Stimulated activated CD8-positive, alpha-beta memory T cell treated with anti-CD3 and anti-CD28 coated beads, Interleukin-15, amount 100 ng/mL, for 4 hours (primary cell): ENCODE results near the gene FOSB.

Experiments
- DNase-seq, 2 donors: peaks; one replicate each; pipeline ENCODE4 v3.0.0-alpha.2; 2020; ENCODE audit warnings: low read depth in 2 of 2

The FOSB gene

DNA sequence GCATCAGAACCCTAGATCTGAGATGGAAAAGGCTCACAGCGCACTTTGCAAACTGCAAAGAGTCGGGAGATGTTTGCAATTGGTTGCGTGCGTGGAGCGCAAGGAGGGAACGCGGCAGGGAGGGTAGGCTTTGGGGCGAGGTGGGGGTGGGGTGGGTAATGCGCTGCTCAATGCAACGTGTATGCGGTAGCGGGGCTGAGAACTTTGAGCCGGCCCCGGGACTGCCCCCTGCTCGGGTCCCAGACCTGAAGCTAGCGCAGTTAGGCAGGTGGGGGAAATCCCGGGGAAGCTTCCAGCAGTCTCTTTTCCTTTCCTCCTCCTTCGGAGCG is 971 bp downstream of the FOSB start:
- DNase-seq = no peak

DNA sequence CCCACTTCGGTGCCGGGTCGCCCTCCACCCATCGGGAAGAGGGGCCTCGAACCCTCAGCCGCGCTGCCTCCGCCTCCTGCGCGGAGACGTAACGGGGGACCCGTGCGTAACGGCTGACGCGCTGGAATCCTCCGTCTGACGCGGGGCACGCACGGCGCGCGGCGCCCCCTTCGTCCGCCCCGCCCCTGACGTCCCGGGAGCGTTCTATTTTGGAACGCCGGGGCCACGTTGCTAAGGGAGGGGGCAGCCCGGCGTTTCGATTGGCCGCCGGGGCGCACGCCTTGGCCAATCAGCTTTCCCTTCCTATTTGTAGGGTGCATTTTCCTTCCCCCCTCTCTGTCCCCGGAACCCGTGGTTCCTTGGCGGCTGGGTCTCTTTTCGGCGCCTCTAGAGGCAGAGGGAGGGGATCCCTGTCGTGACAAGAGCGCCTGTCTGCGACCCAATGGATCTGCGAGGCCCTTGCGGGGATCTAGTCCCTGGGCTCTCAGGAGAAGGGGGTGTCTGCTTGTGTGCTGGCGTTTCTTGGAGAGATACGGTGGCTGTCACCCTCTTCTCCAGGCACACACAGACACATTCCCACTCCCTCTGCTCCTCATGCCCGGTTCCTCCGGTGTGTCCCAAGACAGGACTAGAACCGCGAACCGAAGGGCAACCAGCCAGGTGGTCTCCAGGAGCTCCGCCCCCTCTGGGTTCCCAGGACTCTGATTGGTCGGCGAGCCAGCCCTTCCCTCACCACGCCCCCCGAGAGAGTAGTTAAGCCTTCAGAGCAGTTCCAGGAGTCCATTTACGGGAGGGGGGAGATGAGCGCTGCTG is 1.5 kb downstream of the FOSB start:
- peak; percentile 86 to 87 for DNase-seq

DNA sequence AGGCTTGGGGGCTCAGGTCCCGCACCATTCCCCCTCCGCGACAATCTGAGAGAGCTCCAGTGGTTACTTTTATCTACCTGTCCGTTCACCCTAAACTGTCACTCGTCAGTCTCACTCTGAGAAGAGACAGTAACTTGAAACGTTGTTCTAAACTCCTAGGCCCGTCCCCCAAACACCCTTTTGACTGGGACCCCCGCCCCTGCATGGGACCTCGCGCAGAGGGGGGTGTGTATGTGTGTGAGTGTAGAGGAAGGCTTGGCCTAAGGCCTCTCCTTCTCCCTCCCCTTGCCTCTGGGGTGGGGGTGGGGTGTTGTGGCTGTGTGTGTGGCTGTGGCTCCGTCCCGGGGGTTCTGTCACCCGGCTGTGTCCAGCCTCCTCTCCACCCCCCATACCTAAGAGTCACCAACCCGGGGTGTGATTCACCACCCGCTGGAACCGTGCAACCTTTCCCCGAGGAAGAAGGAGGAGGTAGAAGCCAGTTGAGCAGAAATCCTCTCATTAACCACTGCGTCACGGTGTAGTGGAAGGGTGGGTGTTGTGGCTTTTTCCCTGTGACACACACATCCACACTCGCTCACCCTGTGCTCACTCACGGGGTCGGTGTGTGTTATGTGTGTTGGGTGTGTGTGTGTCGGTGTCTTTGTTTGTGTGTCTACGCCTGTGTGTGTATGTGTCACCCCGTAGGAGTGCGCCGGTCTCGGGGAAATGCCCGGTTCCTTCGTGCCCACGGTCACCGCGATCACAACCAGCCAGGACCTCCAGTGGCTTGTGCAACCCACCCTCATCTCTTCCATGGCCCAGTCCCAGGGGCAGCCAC is 2.4 kb downstream of the FOSB start:
- no peak for DNase-seq

GRCh38 chr19:45470762-45471081 is 2.9 kb downstream of the FOSB start:
- DNase-seq = no peak

GRCh38 chr19:45471111-45471930 is 3.5 kb downstream of the FOSB start:
- no peak for DNase-seq

DNA sequence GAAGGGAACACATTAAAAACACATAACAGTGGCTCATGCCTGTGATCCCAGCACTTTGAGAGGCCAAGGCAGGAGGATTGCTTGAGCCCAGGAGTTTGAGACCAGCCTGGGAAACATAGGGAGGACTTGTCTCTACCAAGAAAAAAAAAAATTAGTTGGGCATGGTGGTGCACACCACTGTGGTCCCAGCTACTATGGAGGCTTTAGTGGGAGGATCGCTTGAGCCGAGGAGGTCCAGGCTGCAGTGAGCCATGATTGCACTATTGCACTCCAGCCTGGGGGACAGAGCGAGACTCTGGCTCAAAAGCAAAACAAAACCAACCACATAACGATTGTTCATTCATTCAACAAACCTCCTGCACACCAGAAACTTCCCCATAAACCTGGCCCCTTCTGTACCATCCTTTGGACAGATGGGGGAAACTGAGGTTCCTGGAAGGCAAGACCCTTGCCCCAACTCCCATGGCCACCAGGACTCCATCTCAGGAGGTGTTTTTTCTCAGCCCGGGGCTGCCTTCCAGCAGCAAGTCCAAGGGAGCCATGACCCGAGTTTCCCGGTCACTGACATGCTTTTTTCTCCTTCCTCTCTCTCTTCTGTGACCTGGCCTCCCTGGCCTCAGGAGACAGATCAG is 4.3 kb downstream of the FOSB start:
- DNase-seq = no peak

DNA sequence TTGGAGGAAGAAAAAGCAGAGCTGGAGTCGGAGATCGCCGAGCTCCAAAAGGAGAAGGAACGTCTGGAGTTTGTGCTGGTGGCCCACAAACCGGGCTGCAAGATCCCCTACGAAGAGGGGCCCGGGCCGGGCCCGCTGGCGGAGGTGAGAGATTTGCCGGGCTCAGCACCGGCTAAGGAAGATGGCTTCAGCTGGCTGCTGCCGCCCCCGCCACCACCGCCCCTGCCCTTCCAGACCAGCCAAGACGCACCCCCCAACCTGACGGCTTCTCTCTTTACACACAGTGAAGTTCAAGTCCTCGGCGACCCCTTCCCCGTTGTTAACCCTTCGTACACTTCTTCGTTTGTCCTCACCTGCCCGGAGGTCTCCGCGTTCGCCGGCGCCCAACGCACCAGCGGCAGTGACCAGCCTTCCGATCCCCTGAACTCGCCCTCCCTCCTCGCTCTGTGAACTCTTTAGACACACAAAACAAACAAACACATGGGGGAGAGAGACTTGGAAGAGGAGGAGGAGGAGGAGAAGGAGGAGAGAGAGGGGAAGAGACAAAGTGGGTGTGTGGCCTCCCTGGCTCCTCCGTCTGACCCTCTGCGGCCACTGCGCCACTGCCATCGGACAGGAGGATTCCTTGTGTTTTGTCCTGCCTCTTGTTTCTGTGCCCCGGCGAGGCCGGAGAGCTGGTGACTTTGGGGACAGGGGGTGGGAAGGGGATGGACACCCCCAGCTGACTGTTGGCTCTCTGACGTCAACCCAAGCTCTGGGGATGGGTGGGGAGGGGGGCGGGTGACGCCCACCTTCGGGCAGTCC is 5.0 kb downstream of the FOSB start:
- no peak for DNase-seq

GRCh38 chr19:45473367-45473681 is 5.5 kb downstream of the FOSB start:
- DNase-seq = no peak

DNA sequence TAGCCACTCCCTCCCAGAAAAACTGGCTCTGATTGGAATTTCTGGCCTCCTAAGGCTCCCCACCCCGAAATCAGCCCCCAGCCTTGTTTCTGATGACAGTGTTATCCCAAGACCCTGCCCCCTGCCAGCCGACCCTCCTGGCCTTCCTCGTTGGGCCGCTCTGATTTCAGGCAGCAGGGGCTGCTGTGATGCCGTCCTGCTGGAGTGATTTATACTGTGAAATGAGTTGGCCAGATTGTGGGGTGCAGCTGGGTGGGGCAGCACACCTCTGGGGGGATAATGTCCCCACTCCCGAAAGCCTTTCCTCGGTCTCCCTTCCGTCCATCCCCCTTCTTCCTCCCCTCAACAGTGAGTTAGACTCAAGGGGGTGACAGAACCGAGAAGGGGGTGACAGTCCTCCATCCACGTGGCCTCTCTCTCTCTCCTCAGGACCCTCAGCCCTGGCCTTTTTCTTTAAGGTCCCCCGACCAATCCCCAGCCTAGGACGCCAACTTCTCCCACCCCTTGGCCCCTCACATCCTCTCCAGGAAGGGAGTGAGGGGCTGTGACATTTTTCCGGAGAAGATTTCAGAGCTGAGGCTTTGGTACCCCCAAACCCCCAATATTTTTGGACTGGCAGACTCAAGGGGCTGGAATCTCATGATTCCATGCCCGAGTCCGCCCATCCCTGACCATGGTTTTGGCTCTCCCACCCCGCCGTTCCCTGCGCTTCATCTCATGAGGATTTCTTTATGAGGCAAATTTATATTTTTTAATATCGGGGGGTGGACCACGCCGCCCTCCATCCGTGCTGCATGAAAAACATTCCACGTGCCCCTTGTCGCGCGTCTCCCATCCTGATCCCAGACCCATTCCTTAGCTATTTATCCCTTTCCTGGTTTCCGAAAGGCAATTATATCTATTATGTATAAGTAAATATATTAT is 6.1 kb downstream of the FOSB start:
- no peak for DNase-seq

DNA sequence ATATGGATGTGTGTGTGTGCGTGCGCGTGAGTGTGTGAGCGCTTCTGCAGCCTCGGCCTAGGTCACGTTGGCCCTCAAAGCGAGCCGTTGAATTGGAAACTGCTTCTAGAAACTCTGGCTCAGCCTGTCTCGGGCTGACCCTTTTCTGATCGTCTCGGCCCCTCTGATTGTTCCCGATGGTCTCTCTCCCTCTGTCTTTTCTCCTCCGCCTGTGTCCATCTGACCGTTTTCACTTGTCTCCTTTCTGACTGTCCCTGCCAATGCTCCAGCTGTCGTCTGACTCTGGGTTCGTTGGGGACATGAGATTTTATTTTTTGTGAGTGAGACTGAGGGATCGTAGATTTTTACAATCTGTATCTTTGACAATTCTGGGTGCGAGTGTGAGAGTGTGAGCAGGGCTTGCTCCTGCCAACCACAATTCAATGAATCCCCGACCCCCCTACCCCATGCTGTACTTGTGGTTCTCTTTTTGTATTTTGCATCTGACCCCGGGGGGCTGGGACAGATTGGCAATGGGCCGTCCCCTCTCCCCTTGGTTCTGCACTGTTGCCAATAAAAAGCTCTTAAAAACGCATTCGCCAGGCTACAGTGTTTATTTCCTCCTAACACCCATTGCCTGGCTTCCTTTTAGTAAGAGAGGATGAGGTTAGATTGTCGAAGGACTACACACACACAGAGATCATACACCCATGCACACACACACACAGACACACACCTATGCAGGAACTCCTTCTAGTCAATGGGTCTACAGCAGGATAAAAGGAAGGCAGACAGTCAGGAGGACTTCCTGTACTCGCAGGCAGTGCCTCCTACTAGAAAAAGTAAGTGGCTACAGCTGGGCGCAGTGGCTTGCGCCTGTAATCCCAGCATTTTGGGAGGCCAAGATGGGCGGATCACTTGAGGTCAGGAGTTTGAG is 7.1 kb downstream of the FOSB start:
- DNase-seq = no peak

GRCh38 chr19:45475537-45476291 is 7.9 kb downstream of the FOSB start:
- DNase-seq = no peak

- no peak for DNase-seq
Measured at GRCh38 chr19:45476304-45476703, 8.5 kb downstream of the FOSB start.

- no peak for DNase-seq
Measured at GRCh38 chr19:45477186-45477585, 9.4 kb downstream of the FOSB start.

- DNase-seq = no peak
Measured at GRCh38 chr19:45477713-45478453, 10.1 kb downstream of the FOSB start.

- peak; percentile 75 to 85 for DNase-seq
Measured at GRCh38 chr19:45478454-45479238, 10.8 kb downstream of the FOSB start.

- no peak for DNase-seq
Measured at GRCh38 chr19:45483033-45483432, 15.2 kb downstream of the FOSB start.
